DOHH2 (cell line): Measurements from ENCODE around the gene POPDC3.

Experiments used
- CTCF ChIP-seq: fragments of 200-600 bp; sonication (generic); IDR thresholded peaks from one replicate; pipeline ENCODE4 v1.5.1; 2014; ENCODE audit warnings: antibody characterized with exemption, mild to moderate bottlenecking, low read depth, low read length; ENCODE audit not compliant: poor library complexity, severe bottlenecking
- EZH2phosphoT487 ChIP-seq: fragments of 200-600 bp; sonication (generic); IDR thresholded peaks from 2 replicates; pipeline ENCODE4 v1.6.1; 2017; ENCODE audit warnings: borderline replicate concordance, mild to moderate bottlenecking, antibody characterized with exemption, low read length, moderate library complexity, mixed read lengths

DNA sequence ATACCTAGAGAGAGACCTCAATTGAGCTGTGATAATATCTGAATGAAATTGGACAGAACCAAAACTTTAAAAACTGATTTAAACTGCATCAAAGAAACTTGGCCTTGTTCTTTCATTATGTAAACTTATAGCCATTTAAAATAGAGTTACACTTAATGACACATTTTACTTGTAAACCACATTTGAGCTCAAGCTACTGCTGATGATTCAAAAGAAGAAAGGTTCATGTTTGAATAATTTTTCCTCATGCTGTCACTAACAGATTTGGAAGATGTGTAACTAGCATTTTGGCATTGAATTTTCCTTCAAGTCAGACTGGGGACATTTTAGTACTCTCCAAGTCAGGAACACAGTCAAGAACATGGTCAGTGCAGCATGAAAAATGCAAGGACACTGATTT, 26.9 kb downstream of the POPDC3 start:
- no peak for TF ChIP-seq CTCF
- TF ChIP-seq EZH2phosphoT487, result no peak
